ENCODE results near the gene KLHDC3.
A peak's percentile ranks its signal among the peaks of the same experiment; 100 is the strongest.
"Not testable (repeated sequence)": the region's sequence is repeated elsewhere in the genome, so short reads cannot be mapped to it uniquely, and the experiment has no call there.

The KLHDC3 gene

DNA sequence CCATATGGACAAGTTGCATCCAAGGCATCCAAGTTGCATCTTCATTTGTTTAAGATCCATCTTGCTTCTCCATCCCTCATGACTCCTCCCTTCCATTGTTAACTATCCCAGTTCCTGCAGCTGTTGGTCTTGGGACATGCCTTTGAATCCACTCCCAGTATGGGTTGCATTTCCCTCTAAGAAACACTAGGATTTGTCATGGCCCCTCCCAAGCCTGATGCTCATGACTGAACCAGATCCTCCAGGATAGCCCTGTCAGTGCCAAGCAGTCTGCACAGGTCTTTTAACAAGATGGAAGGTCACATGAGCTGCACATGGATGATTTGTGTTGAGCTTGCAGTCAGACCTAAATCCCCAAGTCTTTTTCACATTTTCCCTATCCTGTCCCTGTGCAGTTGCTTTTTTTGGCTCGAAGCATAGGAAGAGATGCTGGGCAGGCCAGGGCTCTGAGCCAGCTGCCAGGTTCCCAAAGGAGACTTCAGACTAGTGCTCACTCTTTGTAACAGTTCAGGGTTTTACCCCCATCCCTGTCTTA lies 25.5 kb upstream of the KLHDC3 start:
- no peak for DNase-seq

DNA sequence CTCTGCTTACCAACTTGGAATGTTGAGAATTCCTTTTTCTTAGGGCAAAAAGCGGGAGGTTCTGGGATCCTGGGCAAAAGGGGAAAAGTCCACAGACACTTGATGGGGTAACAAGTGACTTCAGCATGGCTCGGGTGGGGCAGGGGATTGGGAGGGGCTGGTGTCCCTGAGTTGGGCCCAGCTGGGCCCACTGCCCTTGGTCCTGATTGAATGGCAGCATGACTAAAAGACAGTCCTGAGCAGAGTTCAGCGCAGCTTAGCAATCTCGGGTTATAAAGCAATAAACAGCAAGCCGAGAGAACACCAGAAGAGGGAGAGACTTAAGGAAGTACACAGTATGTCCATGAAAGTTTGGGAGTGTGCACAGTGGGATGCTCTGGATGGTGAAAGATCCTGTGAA lies 24.1 kb upstream of the KLHDC3 start:
- no peak for DNase-seq

DNA sequence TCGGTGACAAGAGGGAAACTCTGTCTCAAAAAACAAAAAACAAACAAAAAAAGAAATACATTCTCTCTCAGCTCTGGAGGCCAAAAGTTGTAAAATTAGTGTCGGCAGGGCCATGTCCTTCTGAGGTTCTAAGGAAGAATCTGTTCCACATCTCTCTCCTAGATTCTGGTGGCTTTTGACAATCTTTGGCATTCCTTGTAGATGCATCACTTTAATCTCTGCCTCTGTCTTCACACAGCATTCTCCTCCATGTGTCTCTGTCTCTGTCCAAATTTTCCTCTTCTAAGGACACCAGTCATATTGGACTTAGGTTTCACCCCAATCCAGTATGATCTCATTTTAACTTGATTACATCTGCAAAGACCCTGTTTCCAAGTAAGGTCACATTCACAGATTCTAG lies 20.6 kb upstream of the KLHDC3 start:
- no peak for DNase-seq

DNA sequence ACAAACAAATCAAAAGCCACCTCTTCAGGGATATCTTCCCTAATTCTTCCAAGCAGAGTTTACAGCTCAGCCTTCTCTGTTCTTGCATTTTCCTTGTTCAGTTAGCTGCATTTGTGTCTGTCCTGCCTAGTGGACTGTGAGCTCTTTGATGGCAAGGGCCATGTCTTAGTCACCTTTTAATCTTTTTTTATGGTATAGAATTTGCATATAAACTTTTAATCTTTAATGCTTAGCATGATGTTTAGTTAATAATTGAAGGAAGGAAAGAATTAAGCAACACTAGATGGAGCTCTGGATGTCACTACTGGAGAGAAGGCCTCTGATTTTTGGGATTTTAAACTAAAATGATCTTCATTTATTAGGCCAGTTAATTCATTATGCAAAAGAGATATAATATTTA lies 17.5 kb upstream of the KLHDC3 start:
- DNase-seq, result no peak

DNA sequence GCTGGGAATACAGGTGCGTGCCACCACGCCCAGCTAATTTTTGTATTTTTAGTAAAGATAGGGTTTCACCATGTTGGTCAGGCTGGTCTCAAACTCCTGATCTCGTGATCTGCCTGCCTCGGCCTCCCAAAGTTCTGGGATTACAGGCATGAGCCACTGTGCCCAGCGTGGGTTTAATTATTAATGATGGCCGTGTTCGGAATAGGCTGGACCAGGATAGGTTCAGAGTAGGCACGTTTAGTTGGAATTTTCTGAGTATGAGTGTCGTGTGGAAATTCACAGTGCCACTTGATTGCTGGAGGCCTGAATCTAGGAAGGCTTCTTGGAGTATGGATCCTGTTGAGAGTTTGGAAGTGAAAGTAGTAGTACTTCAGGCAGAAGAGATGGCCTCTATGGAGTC lies 15.8 kb upstream of the KLHDC3 start:
- DNase-seq, result not testable (repeated sequence)

DNA sequence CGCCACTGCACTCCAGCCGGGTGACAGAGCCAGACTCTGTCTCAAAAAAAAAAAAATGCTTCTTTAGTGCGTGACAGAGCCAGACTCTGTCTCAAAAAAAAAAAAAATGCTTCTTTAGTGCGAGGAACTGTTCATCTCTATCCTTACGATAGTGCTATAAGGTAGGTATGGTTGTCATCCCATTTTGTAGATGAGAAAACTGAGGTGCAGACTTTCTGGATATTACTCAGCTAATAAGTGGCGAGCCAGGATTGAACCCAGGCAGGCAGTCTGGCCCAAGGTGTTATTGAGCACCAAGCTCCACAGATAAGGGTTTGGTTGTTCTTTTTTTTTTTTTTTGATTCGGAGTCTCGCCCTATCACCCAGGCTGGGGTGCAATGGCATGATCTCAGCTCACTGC lies 12.2 kb upstream of the KLHDC3 start:
- no peak for DNase-seq

DNA sequence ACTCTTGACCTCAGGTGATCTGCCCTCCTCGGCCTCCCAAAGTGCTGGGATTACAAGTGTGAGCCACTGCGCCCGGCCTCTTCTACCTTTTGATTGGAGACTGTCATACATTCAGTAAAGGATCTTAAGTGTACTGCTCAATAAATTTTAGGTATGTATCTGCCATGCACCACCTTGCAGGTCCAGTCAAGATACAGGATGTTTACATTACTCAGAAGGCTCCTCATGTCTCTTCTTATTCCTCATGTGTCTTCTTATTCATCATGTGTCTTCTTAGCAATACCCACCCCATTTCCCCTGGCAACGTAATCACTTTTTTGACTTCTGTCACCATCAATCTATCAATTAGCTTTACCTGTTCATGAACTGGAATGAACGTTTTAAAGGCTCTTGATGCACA lies 8.2 kb upstream of the KLHDC3 start:
- DNase-seq, result no peak

DNA sequence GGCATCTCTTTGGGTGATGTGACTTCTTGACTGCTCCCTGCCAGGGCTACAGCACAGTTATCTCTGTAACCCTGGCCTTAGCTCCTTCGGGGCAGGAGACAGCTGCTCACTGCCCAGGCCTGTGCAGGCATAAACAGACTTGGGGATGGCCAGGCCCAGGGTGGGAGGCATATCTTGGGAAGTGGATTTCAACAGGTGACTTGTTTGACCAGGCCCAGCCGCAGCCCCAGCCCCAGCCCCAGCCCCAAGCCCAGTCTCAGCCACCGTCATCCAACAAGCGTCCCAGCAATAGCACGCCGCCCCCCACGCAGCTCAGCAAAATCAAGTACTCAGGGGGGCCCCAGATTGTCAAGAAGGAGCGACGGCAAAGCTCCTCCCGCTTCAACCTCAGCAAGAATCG lies 7.8 kb upstream of the KLHDC3 start:
- DNase-seq, result no peak

DNA sequence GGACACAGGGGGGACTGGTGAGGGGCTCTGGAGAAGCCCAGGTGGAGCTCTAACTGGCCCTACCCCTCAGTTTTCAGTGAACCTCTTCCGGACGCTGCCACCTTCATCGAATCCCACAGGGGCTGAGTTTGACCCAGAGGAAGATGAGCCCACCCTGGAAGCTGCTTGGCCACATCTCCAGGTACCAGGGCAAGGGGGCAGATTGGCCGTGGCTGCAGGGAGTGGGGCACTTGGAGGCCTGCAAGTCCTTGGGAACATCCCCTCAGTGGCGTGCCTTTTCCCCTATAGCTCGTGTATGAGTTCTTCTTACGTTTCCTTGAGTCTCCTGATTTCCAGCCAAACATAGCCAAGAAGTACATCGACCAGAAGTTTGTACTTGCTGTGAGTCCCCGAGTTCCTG lies 6.9 kb upstream of the KLHDC3 start:
- DNase-seq, result no peak

DNA sequence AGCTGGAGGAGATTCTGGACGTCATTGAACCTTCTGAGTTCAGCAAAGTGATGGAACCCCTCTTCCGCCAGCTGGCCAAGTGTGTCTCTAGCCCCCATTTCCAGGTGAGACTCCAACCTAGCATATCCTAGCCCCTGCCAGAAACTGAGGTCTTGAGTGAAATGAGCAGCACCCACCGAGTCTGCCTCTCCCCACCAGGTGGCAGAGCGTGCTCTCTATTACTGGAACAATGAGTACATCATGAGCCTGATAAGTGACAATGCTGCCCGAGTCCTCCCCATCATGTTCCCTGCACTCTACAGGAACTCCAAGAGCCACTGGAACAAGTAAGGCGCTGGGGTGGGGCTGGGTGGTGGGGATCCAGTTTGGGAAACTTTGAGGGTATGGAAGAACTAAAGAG lies 4.9 kb upstream of the KLHDC3 start:
- DNase-seq, result peak; percentile 42

DNA sequence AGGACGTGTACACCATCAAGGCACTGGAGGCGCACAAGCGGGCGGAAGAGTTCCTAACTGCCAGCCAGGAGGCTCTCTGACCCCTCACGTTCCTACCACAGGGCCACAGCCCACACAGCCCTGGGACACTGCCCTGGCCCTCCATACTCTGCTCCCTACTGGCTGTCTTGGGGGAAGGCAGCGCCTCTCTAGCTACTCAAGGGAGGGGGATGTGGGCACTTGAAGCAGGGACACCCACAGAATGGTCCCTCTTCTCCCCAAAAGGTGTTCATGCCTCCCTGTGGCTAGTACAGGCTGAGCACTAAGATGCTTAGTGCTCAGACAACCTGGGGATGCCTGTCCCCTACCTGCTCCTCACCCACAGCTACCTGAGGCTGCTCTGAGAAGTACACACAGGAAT lies 2.8 kb upstream of the KLHDC3 start:
- DNase-seq, result no peak

DNA sequence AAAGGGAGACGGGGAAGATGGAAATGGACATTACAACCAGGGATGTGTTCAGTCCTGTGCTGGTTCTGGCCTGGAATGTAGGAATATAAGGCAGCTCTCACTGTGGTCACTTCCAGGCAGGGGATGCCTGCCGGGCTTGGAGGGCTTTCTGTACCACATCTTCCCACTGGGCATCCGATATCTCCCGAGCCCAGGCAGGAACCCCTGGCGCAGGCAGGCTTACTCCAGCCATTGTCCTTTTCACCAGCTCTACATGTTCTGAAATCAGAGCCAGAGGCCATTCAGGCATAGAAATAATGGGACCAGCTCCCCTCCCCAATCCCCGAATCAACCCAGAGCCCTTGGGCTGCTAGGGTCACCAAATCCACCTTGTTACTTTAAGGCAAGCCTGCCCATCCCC lies 1.7 kb upstream of the KLHDC3 start:
- no peak for DNase-seq

DNA sequence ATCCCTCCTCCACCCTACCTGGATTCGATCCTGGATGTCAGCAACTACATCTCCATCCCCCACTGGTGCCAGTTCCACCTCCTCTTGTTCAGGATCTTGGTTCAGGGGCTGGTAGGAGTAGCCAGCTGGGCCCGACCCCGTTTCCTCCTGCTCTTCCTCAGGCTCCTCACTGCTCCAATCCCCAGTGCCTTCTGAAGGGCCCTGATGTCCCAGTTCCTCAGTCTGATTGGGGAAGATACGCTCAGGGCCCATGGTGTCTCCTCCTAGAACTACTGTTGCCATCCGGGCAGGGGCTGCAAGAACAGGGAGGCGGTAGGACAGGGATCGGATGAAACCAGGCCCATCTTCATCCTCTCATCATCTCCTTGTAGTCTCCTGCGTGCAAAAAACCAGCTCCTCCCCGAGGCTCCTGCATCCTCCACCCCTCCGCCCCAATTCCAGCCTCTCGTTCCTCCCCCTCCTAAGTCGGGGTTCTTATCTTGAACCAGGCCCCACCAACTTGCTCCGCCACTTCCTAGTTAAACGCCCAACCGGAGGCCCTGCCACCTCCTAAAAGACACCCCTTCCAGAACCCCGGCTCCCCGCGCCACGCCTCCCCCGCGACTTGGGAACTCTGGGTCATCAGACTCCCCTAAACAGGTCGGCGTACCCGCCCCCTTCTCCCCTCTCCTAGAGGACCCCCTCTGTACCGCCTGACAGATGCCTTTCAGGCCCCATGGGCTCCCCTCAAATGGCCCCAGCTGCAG lies 779 bp upstream of the KLHDC3 start:
- DNase-seq, result no peak

DNA sequence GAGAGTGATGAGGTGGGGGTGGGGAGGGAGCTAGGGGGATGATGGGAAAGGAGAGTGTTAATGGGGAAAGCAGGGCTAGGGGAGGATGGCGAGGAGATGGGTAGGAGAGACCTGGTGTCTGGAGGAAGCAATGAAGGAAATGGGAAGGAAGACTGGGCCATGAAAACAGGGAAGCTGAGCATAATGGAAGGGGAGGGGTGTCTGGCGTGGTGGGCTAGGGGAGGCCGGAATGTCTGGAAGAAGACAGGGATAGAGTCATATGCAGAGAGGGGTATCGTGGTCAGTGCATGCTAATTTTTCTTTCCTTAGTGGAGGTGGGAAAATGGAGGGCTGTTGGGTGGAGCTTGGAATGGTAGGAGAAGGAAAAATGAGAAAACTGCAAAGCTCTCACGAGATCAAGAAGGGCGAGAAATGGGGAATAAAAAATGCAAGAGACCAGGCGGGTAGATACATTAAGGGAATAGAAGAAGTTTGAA lies 423 bp downstream of the KLHDC3 start:
- DNase-seq, result no peak

DNA sequence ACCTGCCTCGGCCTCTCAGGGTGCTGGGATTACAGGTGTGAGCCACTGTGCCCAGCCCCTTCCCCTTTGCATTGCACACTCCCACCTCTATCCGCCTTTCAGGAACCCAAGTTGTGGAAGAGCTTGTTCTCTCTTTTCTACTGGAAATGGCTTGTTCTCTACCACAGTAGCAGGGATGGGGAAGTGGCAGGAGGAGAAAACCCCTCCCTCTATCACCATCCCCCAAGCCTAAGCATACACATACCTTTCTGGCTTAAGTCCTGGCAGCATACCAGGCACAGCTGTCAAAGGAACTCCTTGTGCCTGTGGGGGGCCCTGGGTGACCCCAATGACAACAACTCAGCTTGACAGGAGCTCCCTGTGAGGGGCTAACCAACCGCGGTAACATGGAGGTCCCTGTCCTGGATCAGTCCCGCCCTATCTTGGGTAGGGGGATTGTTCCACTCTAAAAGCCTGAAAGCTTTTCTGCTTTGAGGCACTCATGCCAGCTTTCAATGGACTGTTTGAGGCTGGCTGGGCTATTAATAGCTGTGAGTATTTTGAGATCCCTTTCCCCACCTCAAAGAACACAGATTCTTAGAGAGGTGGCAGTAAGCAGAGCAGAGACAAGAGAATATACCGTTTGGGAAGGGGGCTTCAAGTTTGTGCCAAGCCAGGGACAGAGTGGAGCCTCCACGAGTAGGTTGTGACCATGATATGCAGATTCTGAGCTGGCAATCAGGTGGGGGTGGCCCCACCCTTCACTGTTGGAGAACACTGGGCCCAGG lies 2.3 kb downstream of the KLHDC3 start:
- no peak for DNase-seq

DNA sequence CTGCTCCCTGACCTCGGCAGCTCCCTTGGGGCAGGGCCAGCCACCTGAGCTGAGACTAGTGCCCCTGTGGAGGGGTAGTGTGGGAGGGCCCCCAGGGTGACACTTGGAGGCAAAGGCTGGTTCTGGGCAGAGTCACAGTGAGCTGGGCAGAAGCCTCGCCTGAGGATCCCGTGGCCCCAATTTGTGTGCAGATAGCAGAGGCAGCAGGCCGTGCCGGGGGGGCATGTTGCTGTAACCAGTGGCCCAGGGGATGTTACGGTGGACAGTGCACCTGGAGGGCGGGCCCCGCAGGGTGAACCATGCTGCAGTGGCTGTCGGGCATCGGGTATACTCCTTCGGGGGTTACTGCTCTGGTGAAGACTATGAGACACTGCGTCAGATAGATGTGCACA lies 2.9 kb downstream of the KLHDC3 start:
- no peak for DNase-seq

DNA sequence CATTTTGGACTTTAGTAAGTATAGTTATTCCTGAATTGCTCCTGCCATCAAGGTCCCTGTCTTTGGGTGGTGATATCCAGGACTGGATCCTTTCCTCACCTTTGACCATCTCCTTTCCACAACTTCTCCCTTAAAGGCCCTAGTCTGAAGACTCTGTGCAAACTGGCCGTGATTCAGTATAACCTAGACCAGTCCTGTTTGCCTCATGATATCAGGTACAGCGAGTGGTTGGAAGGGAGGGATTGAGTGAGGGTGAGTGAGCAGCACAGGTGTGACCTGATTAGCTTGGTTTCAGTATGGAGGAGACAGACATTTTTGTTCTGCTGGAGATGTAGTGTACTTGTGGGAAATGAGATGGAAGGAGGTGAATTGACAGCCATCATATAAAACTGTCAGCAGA lies 5.1 kb downstream of the KLHDC3 start:
- no peak for DNase-seq

DNA sequence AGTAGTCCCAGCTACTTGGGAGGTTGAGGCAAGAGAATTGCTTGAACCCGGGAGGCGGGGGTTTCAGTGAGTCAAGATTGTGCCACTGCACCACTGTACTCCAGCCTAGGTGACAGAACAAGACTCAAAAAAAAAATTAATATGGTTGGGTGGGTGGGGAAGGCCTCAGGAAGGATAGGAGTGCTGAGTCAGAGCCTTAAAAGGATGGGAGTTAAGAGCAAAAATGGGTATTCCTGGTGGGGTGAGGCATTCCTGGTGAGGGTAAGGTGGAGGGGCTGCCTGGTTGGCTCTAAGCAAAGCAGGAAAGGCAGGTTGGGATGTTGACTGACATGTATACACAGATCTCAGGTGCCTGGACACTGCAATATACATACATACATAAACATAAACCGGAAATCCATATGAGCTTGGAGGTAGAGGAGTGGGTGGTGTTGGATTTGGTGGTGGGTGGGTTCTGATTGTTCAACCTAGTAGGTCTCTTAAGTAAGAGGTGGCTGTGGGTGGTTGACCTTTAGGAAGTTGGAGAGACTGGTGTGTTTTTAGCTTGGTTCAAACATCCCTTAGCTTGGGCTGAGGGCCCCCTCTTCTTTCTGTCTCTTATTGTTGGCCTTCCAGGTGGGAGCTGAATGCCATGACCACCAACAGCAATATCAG lies 6.1 kb downstream of the KLHDC3 start:
- no peak for DNase-seq

DNA sequence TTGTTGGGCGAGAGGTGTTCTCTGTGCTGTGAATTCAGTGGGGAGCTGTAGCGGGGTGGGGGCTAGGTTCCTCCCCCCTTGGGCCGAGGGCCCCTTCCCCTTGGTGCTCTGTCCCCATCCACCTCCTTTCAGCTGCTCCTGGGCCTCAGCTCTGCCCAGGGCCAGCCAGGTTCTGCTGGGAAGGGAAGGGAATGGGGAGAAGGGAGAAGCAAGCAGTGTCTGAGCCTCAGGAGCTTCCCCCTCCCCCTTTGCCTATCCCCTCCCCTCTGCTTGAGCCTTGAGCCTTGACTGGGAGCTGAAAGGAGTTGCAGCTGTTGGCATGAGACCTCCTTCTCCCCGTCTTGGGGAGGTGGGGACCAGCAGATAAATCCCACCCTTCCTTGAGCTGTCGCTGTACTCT lies 6.8 kb downstream of the KLHDC3 start:
- DNase-seq, result no peak

DNA sequence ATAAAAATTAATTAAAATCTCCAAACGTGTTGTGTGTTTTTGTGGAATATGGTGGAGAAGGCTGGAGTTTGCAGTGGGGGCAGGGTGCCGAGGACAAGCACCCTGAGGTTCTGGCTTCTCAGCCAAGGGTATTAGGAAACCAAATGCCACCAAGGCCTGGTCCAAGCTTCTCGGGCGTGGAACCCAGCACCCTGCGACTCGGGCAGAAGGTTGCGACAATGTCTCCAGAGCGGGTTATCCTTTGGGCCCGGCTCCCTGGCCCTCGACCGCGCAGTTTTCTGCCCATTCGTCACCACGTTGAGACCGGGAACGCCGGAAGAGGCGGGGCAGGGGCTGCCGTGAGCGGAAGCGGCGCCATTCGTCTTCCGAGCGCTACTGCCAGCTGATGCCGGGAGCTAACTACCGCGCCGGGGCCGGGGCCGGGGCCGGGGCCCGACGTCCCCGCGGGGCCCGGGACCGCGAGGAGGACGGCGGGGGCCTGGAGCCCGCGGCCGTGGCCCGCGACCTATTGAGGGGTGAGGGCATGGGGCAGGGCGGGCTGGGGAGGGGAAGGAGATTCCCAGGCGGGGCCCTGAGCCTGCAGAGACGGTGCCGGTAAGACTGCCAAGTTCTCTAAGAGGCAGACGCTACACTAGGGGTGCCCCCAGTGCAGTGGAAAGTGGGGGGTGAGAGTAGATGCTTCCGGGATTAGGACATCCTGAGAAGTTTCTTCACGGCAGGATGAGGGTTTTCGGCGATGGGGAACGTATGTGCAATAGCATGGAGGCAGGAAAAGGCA lies 7.4 kb downstream of the KLHDC3 start, which contains the start of gene RRP36:
TSS of gene RRP36 (plus strand) at position 354 of the 778 bp plus-strand sequence. CDS start at position 386, 32 bp downstream.
- DNase-seq, result peak; percentile 85

DNA sequence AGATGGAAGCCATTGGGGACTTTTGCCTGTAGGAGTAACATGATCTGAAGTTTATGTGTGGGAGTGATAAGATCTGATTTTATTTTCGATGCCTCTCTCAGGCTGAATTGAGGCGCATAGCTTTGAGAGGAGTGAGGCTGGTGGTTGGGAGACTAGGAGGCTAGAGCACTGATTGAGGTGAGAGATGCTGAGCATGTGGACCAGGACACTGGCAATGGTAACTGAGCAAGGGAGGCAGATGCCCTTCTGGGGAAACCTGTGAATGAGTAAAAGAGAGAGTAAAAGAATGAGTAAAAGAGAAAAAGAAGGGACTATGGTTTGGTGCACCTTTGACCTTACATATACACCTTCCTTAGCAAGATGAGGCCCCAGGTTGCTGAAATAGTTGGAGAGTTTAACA lies 10.4 kb downstream of the KLHDC3 start:
- peak; percentile 55 for DNase-seq

DNA sequence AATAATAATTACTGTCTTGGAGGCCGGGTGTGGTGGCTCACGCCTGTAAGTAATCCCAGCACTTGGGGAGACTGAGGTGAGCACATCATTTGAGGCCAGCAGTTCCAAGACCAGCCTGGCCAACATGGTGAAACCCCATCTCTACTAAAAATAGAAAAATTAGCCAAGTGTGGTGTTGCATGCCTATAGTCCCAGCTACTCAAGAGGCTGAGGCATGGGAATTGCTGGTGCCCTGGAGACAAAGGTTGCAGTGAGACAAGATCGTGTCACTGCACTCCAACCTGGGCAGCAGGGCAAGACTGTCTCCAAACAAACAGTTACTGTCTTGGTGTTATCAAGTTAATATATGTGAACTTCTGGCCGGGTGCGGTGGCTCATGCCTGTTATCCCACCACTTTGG lies 12.3 kb downstream of the KLHDC3 start:
- no peak for DNase-seq

DNA sequence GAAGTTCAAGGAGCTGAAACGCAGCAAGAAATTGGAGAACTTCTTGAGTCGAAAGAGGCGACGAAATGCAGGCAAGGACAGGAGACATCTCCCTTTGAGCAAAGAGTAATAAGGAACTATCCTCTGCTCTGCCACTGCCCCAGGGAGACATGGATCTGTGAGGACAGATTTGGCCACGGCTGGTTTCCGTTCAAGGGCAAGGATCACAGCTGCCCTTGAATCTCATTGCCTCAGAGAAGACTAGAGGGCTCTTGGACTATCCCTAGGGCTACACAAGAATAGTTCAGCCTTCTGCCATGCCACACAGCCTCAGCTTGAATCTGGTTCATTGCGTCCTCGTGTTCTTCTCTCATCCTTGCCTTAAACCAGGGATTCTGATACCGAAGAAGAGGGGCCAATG lies 15.1 kb downstream of the KLHDC3 start:
- DNase-seq, result no peak

All from activated CD4-positive, alpha-beta T cell treated with anti-CD3 and anti-CD28 coated beads, Interleukin-10, Interleukin-2, amounts not matched to agents 100 ng/mL and 50 ng/mL, durations not matched to agents 16 hours and 8 hours (primary cell).